GM18498 (cell line): ENCODE data around the gene BMP2.

Source experiments
- ATAC-seq: cut with Tn5 transposase; IDR thresholded peaks from one replicate; pipeline ENCODE4 v1.9.1; 2021; ENCODE audit warnings: mild to moderate bottlenecking, moderate library complexity; ENCODE audit not compliant: unreplicated experiment

Gene BMP2

GRCh38 chr20:6767536-6768227, at the start of gene BMP2:
TSS of gene BMP2 (plus strand) at chr20:6767686. CDS start at chr20:6770127, 2,441 bp downstream.
- peak; percentile 68 for ATAC-seq

GRCh38 chr20:6718662-6719368, 48.7 kb upstream of the BMP2 start:
- ATAC-seq = no peak

- ATAC-seq = no peak
These were observed 48.1 kb upstream of the BMP2 start for GRCh38 chr20:6719369-6719721.

- no peak for ATAC-seq
These were observed 40.7 kb upstream of the BMP2 start for GRCh38 chr20:6726761-6727160.

GRCh38 chr20:6730672-6731328, 36.7 kb upstream of the BMP2 start:
- ATAC-seq = no peak

DNA sequence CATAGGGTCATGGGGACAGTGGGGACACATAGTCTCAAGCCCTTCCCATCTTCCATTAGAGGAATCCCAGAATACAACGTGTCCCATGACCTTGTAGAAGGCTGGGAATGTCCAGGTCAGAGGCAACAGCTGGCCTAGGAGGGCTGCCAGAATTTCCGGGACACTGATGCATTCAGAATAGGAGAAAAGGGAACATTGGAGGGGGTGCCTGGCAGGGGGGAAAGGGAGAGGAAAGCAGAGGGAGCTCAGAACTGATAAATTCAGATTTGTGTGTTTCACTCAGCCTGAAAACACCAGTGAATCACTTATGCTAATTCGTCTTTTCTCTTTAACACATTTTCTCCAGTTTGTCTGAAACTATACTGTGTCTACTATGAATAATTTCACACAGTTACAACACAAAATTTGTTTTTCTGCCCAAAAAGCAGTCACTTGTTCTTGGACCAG, 35.5 kb upstream of the BMP2 start:
- ATAC-seq = no peak

GRCh38 chr20:6732851-6733250, 34.6 kb upstream of the BMP2 start:
- no peak for ATAC-seq

DNA sequence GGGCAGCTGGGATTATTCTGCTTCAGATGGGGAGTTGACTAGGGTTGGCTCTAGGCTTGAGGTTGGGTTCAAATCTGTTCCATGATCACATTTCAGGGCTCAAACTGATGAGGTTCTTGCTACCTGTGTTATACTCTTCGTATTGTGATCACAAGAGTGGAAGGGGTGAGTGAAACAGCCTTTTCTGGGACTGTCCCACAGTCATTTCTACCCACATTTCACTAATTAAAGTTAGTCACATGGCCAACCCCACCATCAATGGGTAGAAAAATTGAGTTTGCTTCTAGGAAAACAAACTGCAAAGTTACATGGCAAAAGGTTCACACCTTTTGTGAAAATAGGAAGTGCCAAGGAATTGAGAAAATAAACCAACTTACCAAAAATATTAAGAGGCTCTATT, 33.5 kb upstream of the BMP2 start:
- no peak for ATAC-seq

GRCh38 chr20:6735942-6736845, 31.3 kb upstream of the BMP2 start:
- no peak for ATAC-seq

DNA sequence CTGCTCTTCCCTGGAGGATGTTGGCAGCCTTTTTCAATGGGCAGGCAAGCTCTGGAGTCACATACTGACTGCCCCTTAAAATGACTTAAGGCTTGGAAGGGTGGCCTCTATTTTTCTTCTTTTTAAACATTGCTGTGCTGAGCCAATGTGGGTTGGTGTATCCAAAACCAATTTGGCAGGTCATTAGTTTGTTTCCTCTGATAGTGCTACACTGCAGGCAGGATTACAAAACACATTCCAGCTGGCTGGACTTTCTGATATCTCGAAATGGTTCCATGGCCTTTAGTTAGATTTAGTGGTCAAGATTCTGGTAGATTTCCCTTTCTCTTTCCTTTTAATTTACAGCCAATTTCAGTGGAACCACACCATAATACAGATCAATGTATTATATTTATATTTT, 28.1 kb upstream of the BMP2 start:
- no peak for ATAC-seq

DNA sequence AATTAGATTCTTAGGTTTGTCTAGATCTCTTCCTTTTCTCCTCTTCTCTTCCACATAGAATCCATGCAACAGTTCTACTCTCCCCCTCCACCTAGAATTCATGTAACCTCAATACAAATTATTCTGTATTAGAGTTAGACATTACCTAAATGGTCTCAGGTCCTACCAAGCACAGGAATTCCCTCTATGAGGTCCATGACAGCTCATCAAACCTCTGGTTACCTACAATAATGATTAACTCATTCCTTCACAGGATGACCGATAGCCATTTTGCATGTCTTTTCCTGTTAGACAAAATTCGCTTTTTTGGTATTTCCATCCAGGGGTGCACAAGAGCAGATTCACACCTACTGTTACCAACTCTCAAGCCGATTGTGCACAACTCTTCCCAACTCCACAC, 27.4 kb upstream of the BMP2 start:
- no peak for ATAC-seq

GRCh38 chr20:6744180-6744579, 23.3 kb upstream of the BMP2 start:
- ATAC-seq = no peak

DNA sequence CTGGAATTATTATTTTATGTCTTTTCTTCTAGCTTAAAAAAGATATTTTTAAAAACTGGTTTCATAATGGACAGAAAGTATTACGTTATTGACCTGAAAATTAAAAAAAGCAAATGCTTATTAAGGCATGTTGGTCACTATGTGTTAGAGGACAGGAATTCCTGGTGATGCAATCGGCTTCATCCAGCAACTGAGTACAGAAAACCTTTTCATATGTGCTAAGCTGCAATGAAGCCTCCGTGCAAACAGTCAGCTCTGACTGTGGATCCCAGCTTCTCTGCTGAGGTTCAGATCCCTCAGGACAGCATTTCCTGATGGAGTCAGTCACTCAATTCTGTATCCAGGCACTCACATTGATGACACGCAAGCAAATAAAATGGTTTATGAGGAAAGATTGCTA, 22.7 kb upstream of the BMP2 start:
- ATAC-seq = no peak

DNA sequence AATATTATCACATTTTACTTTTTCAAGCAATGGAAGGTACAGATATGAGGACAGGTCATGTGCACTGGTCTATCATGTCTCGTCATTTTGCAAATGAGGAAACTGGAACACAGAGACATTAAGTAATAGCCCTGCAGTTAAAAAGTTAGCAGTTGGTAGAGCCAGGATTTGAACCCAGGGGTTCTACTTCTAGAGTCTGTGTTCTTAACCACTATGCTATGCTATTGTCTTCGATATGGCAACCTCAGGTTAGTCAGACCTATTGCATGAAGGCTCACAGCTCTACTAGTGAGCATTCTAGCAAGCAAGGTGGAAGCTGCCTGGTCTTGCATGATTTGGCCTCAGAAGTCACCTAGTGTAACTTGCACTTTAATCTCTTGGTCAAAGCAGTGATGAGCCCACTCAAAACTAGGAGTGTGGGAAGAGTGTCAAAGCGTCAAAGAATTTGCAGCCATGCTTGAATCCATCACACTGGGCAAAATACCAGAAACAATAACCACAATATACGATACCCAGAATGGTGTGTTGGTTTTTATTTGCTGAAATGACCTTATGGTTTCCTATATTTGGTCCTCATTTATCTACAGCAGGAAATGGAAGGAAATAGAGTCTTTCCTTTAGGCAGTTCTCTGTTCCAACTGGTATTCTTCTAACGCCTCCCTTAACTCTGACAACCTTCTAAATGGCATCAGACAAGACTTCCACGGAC, 20.4 kb upstream of the BMP2 start:
- no peak for ATAC-seq

GRCh38 chr20:6750438-6750837, 17.0 kb upstream of the BMP2 start:
- no peak for ATAC-seq

- ATAC-seq = no peak
These were observed 10.5 kb upstream of the BMP2 start for GRCh38 chr20:6756693-6757595.

GRCh38 chr20:6764619-6765018, 2.9 kb upstream of the BMP2 start:
- ATAC-seq = no peak

- ATAC-seq = no peak
These were observed 1.9 kb upstream of the BMP2 start for GRCh38 chr20:6765469-6766058.

DNA sequence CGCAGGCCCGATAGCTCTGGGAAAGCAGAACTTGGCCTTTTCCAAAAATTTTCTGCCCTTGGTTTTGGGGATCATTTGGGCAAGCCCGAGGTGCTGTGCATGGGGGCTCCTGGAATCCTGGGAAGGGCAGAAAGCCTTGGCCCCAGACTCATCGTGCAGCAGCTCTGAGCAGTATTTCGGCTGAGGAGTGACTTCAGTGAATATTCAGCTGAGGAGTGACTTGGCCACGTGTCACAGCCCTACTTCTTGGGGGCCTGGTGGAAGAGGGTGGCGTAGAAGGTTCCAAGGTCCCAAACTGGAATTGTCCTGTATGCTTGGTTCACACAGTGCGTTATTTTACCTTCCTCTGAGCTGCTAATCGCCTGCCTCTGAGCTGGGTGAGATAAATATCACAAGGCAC, 1.1 kb upstream of the BMP2 start:
- no peak for ATAC-seq
